RKO (cell line): ENCODE data around the gene LUZP1.

Experiments
- DNase-seq: peaks from one replicate; pipeline ENCODE4 v3.0.0-alpha.2; 2016; ENCODE audit warnings: low spot score

Gene LUZP1

GRCh38 chr1:23116921-23117699 lies 51.5 kb downstream of the LUZP1 start:
- no peak for DNase-seq

DNA sequence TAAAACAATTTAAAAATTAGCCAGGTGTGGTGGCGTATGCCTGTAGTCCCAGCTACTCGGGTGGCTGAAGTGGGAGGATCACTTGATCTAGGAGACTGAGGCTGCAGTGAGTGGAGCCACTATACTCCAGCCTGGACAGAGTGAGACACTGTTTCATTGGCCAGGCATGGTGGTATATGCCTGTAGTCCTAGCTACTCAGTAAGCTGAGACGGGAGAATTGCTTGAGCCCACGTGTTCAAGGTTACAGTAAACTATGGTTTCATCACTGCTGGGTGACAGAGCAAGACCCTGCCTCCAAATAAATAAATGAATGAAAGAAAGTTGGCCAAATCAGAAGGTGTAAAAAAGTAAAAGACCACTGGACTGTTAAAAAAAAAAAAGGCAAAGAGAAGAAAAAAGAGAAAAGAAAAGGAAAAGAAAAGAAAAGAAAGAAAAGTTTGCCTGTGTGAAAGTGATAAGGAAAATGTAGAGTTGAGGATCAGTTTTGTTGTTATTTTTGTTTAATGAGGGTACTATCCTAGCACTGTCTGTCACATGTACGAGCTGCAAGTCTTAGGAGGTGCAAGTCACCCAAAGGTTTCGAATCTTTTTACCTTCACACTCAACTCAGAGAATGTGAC lies 52.3 kb downstream of the LUZP1 start:
- no peak for DNase-seq

GRCh38 chr1:23114424-23115079 lies 54.1 kb downstream of the LUZP1 start:
- DNase-seq = no peak

- DNase-seq = no peak
Measured at GRCh38 chr1:23111600-23112535, 56.8 kb downstream of the LUZP1 start.

DNA sequence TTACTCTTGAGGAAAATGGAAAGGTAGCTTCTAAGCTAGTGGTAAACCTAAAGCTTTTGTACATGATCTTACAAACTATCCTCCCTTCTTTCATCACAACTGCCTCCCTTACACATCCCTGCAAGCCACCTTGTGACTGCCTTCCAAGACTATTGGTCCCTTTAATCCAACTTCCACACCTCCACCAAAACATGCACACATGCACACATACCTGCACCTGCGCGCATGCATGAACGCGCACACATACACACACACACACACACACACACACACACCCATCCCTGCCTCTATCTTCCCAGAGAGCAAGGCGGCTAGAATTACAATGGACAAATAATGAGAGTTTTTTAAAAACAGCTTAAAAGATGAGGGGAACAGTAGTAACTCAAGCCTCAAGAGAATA lies 58.3 kb downstream of the LUZP1 start:
- DNase-seq = no peak

- DNase-seq = no peak
Measured at GRCh38 chr1:23108918-23109533, 59.6 kb downstream of the LUZP1 start.

GRCh38 chr1:23103001-23103889 lies 65.4 kb downstream of the LUZP1 start:
- DNase-seq = peak; percentile 95

DNA sequence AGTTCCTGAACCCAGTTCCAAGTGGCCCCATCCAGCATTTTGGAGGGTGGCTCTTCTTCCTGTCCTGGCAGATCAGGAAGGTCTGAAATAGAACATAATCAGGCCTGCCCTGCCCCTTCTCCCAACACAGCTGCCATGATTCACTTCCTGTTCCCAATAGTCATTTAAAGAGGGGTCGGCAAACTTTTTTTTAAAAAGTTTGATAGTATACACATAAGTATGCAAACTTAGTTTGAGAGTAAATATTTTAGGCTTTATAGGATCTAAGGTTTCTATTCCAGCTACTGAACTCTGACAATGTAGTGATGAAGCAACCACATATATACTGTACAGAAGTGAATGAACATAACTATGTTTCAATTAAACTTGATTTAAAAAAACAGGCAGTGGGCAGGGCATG lies 66.4 kb downstream of the LUZP1 start:
- DNase-seq = peak; percentile 77

GRCh38 chr1:23101887-23102286 lies 66.8 kb downstream of the LUZP1 start:
- DNase-seq = no peak

GRCh38 chr1:23101101-23101827 lies 67.4 kb downstream of the LUZP1 start:
- DNase-seq = no peak

DNA sequence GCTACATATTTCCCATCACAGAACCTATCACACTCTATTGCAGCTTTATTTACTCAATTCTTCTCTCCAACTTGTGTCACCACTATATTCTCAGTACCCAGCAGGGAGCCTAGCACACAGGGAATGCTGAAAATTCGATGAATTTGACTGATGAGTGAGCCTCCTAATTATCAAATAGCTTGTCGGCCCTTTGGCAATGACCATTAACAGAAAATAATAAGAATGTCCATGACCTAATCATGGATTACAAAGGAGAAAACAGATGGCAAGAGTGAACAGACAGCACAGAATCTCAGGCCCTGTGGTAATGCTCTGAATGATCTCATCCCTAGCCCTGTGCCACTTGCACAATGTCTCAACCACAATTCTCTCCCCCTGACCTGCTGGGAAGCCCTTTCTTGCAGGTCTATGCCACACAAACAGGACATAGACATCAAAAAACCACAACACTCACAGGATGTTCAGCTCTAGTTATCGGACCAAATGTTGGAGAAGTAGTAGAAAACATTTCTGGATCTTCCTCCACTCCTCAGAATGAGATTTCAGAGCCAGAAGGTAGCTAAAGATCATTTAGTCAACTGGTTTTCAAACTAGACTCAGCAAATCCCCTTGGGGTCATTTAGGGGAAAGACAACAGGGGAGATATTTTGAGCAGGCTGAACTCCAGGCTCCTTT lies 68.4 kb downstream of the LUZP1 start:
- peak; percentile 48 for DNase-seq

DNA sequence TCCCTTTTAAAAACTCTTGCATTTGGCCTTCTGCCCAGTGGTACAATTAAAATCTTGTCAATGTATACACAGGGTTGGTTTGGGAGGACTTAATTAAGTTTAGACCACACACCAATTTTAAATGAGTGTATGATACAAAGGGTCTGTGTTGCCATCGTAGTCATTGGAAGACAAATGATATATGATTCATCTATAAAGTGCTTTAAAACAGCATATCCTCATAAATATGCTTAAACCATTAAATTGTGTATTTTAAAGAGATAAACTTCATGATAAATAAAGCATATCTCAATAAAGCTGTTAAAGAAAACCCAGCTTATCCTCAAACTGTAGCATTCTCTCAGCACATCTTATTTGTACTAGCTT lies 69.5 kb downstream of the LUZP1 start:
- DNase-seq = no peak

GRCh38 chr1:23098463-23099170 lies 70.0 kb downstream of the LUZP1 start:
- peak; percentile 83 for DNase-seq

- DNase-seq = no peak
Measured at GRCh38 chr1:23097316-23097715, 71.3 kb downstream of the LUZP1 start.

GRCh38 chr1:23092447-23092846 lies 76.2 kb downstream of the LUZP1 start:
- no peak for DNase-seq

DNA sequence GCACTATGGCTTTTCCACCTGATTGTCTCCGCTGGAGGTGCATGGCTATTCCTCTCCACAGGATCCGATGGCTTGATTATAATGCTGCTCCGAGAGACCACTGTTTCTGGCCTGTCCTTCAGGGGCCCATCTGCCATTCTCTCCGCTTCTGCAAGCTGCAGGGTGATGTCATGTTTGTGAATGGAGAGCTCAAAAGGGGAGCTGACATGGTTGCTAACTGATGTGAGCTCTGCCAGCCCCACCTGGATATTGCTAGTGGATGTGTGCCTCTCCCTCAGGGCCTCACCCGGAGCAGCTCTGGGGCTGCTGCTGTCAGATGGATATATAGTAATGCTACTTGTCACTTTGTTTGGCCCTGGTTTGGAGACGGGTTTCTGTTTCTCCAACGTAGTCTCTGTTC lies 77.1 kb downstream of the LUZP1 start:
- no peak for DNase-seq

- DNase-seq = no peak
Measured at GRCh38 chr1:23090056-23090455, 78.6 kb downstream of the LUZP1 start.

DNA sequence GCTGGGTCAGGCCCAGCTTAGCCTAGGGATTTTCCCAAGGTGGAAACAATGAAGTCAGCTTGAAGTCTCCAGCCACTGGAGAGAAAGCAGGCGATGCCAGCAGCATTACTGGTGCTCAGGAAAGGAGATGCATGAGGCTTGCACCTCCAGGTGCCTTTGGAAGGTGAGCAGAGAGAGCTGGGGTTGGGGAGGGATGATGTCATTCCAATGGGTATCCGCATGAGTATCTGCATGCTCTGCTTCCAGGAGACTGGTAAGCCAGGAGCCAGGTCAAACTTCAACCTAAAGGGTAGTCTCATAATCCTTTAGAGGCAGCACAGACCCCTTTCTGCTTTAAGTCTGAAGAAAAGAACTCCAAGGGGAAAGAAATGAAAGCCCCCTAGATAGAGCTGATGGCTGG lies 80.6 kb downstream of the LUZP1 start:
- no peak for DNase-seq

DNA sequence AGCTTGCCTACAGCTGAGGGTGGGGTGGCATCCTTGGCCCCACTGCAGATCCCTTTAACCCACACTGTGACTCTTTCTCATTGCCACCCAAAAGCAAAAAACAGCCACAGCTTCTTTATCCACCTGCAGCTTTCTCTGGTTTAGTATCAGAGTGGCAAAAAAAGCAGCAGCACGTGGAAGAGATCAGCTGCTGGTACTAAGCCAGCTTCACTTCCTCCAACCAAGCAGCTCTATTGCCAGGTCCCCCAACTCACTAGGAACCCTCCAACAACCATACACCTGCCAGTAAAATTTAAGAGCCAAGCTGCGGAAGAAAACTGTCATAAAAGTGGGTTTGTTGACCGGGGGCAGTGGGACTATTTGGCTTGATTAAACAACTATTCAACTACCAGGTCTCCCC lies 83.0 kb downstream of the LUZP1 start:
- no peak for DNase-seq
